Measurements from ENCODE around the gene LYPD6B. TPM values are rescaled to one million over a fixed set of nuclear protein-coding genes. Genes with fewer than 3 reads are reported as not detected.

Gene LYPD6B
- total and polyA plus RNA-seq, 2 donors (not counting 1 experiment from before 2014, with no cell fraction given) = 1.5 to 2.7 TPM

DNA sequence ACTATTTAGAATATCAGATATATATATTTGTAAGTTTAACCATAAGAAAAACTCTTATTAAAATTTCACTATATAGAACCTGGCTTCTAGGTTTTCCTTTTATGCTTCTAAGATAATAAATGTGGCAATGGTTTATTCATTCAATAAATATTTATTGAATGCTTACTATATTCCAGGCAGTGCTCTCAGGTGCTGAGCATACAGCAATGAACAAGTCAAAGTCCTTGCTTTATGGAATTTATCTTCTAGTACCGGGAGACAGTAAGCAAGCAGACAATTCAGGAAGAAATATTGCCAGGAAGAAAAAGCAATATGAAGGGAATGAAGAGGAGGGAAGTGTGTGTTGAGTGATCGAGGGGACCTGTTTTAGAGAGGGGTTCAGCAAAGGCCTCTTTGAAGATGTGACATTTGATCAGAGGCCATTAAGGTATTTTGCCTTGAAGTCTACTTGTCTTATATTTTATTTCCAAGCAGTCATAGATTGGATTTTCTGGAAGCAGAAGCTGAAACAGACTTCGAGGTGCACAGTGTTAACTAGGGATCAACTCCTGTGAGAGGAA is 197.4 kb downstream of the LYPD6B start:
- peaks cover 0 to 1% (median 0%) of the 10 kb centered on the region in 3 donors for H3K9me3 ChIP-seq (ENCODE audit: control extremely low read depth in 1 of 3, control insufficient read depth in 2 of 3, insufficient read depth in 1 of 3, low read length in 2 of 3)
- H3K4me1 Mint-ChIP-seq = no peaks in the 10 kb centered on the region
- no peak overlapping the region for H3K4me3 Mint-ChIP-seq
- H3K4me1 ChIP-seq (ENCODE audit: control insufficient read depth in 2 of 2, insufficient read depth in 2 of 2, low read length in 2 of 2) = no peaks in the 10 kb centered on the region
- WGBS (ENCODE audit: insufficient coverage) = 85% methylated on average over 3 of the region's 3 CpGs
- H3K27ac ChIP-seq (ENCODE audit: low read length in 2 of 2) = no peak overlapping the region
- no peak for DNase-seq
- H3K4me2 ChIP-seq (replicated peaks; ENCODE audit: low read depth, low read length, poor library complexity, severe bottlenecking) = no peak overlapping the region
- ChIA-PET POLR2A (no interaction called here), CTCF (no interaction called here)
- H2AFZ ChIP-seq (ENCODE audit: insufficient read depth, low read depth, low read length, poor library complexity, severe bottlenecking) = no peak overlapping the region
- H3K27me3 Mint-ChIP-seq = peaks cover 16% of the 10 kb centered on the region
- no peaks in the 10 kb centered on the region for H3K9me3 Mint-ChIP-seq (ENCODE audit: insufficient read depth)
- H3K27me3 ChIP-seq (replicated peaks in 1 of 4; ENCODE audit: control extremely low read depth in 1 of 4, control insufficient read depth in 3 of 4, insufficient read depth in 4 of 4, low read length in 3 of 4) = peaks cover 0 to under 1% (median 0%) of the 10 kb centered on the region in 4 experiments
- H3K36me3 ChIP-seq (replicated peaks in 1 of 2; ENCODE audit: control extremely low read depth in 1 of 2, control insufficient read depth in 1 of 2, extremely low read depth in 1 of 2, insufficient read depth in 2 of 2, low read length in 1 of 2) = no peaks in the 10 kb centered on the region
- no peaks in the 10 kb centered on the region for H4K20me1 ChIP-seq (ENCODE audit: control insufficient read depth, insufficient read depth, low read length, poor library complexity, severe bottlenecking)
- H3K27ac Mint-ChIP-seq = no peak overlapping the region
- intact Hi-C loops (cut with micrococcal nuclease) = no loop called here
- no peak overlapping the region for H3K9ac ChIP-seq (ENCODE audit: low read length)
- no peaks in the 10 kb centered on the region for H3K79me2 ChIP-seq (ENCODE audit: control insufficient read depth, insufficient read depth, low read length)
- TF ChIP-seq, protein P1, sequence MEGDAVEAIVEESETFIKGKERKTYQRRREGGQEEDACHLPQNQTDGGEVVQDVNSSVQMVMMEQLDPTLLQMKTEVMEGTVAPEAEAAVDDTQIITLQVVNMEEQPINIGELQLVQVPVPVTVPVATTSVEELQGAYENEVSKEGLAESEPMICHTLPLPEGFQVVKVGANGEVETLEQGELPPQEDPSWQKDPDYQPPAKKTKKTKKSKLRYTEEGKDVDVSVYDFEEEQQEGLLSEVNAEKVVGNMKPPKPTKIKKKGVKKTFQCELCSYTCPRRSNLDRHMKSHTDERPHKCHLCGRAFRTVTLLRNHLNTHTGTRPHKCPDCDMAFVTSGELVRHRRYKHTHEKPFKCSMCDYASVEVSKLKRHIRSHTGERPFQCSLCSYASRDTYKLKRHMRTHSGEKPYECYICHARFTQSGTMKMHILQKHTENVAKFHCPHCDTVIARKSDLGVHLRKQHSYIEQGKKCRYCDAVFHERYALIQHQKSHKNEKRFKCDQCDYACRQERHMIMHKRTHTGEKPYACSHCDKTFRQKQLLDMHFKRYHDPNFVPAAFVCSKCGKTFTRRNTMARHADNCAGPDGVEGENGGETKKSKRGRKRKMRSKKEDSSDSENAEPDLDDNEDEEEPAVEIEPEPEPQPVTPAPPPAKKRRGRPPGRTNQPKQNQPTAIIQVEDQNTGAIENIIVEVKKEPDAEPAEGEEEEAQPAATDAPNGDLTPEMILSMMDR (IDR thresholded peaks at IDR 0.05) = no peak
- no peak for TF ChIP-seq EZH2 (IDR thresholded peaks at IDR 0.05; ENCODE audit: borderline replicate concordance, insufficient read depth, low read depth, low read length, poor library complexity, severe bottlenecking)
- H3K4me3 ChIP-seq (ENCODE audit: control extremely low read depth in 1 of 5, extremely low read depth in 1 of 5, insufficient read depth in 1 of 5, low read depth in 2 of 5, low read length in 4 of 5) = no peak overlapping the region
- no peak for ATAC-seq (ENCODE audit: low read depth)

DNA sequence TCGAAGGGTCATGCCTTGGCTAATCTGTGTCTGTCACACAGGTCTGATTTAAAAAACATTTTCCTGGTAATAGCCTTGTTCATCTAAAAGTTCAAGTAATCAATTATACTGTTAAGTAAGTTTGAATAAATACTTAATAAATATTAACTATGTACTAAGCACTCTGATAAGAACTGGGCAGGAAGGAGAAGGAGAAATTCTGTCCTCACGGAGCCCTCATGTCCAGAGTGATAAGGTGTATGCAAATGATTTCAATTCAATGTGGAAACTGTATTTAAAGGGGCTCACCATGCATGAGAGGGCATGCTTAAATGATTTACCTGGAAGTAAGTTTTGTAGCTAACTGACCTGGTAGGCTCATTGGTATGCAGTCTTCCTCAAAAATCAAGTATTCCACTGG is 197.9 kb downstream of the LYPD6B start:
- Histone ChIP-seq H3K4me3 (ENCODE audit: control extremely low read depth in 1 of 5, extremely low read depth in 1 of 5, insufficient read depth in 1 of 5, low read depth in 2 of 5, low read length in 4 of 5) (no peak overlapping the region), H3K4me1 (ENCODE audit: control insufficient read depth in 2 of 2, insufficient read depth in 2 of 2, low read length in 2 of 2) (no peaks in the 10 kb centered on the region), H3K9me3 (ENCODE audit: control extremely low read depth in 1 of 3, control insufficient read depth in 2 of 3, insufficient read depth in 1 of 3, low read length in 2 of 3) (peaks cover 0 to 1% (median 0%) of the 10 kb centered on the region in 3 donors), H2AFZ (ENCODE audit: insufficient read depth, low read depth, low read length, poor library complexity, severe bottlenecking) (no peak overlapping the region), H3K27ac (ENCODE audit: low read length in 2 of 2) (no peak overlapping the region), H3K4me2 (replicated peaks; ENCODE audit: low read depth, low read length, poor library complexity, severe bottlenecking) (no peak overlapping the region), H4K20me1 (ENCODE audit: control insufficient read depth, insufficient read depth, low read length, poor library complexity, severe bottlenecking) (no peaks in the 10 kb centered on the region), H3K36me3 (replicated peaks in 1 of 2; ENCODE audit: control extremely low read depth in 1 of 2, control insufficient read depth in 1 of 2, extremely low read depth in 1 of 2, insufficient read depth in 2 of 2, low read length in 1 of 2) (no peaks in the 10 kb centered on the region), H3K9ac (ENCODE audit: low read length) (no peak overlapping the region), H3K27me3 (replicated peaks in 1 of 4; ENCODE audit: control extremely low read depth in 1 of 4, control insufficient read depth in 3 of 4, insufficient read depth in 4 of 4, low read length in 3 of 4) (no peaks in the 10 kb centered on the region), H3K79me2 (ENCODE audit: control insufficient read depth, insufficient read depth, low read length) (no peaks in the 10 kb centered on the region)
- H3K4me3 Mint-ChIP-seq = no peak overlapping the region
- H3K27me3 Mint-ChIP-seq = peaks cover 14% of the 10 kb centered on the region
- H3K4me1 Mint-ChIP-seq = no peaks in the 10 kb centered on the region
- intact Hi-C loops (cut with micrococcal nuclease) = no loop called here
- WGBS (ENCODE audit: insufficient coverage) = no CpG with 5 or more reads among the region's 2 CpGs
- ATAC-seq (ENCODE audit: low read depth) (no peak), DNase-seq (no peak)
- ChIA-PET POLR2A (no interaction called here), CTCF (no interaction called here)
- no peak overlapping the region for H3K27ac Mint-ChIP-seq
- TF ChIP-seq, protein P1 (IDR thresholded peaks at IDR 0.05) = no peak
- TF ChIP-seq EZH2 (IDR thresholded peaks at IDR 0.05; ENCODE audit: borderline replicate concordance, insufficient read depth, low read depth, low read length, poor library complexity, severe bottlenecking) = no peak
- H3K9me3 Mint-ChIP-seq (ENCODE audit: insufficient read depth) = no peaks in the 10 kb centered on the region

Measured in B cell (primary cell).